Measurements from ENCODE around the gene JARID2. TPM values are rescaled to one million over a fixed set of nuclear protein-coding genes. Genes with fewer than 3 reads are reported as not detected.

JARID2 gene
- total RNA-seq, 1 donor from 2014 or later = 65.6 TPM

GRCh38 chr6:15335916-15336315, 90.0 kb downstream of the JARID2 start:
- TF ChIP-seq CTCF (IDR thresholded peaks at IDR 0.05; ENCODE audit: unreplicated experiment) = no peak
- Mint-ChIP-seq H3K27ac (peak overlapping the region; percentile 72), H3K4me1 (ENCODE audit: low read depth) (peaks cover 23% of the 10 kb centered on the region), H3K4me3 (ENCODE audit: low read depth) (no peak overlapping the region), H3K9me3 (ENCODE audit: low read depth) (no peaks in the 10 kb centered on the region), H3K27me3 (no peaks in the 10 kb centered on the region), H3K36me3 (ENCODE audit: insufficient read depth) (no peaks in the 10 kb centered on the region)
- DNase-seq (ENCODE audit: low spot score, unreplicated experiment) = no peak

- no peak for TF ChIP-seq CTCF (IDR thresholded peaks at IDR 0.05; ENCODE audit: unreplicated experiment)
- Mint-ChIP-seq H3K4me1 (ENCODE audit: low read depth) (peaks cover 24% of the 10 kb centered on the region), H3K4me3 (ENCODE audit: low read depth) (no peak overlapping the region), H3K27me3 (no peaks in the 10 kb centered on the region), H3K9me3 (ENCODE audit: low read depth) (no peaks in the 10 kb centered on the region), H3K27ac (peak overlapping the region; percentile 21), H3K36me3 (ENCODE audit: insufficient read depth) (no peaks in the 10 kb centered on the region)
- DNase-seq (ENCODE audit: low spot score, unreplicated experiment) = no peak
Observed at GRCh38 chr6:15336900-15337560, 91.2 kb downstream of the JARID2 start.

- Mint-ChIP-seq H3K4me3 (ENCODE audit: low read depth) (no peak overlapping the region), H3K4me1 (ENCODE audit: low read depth) (peaks cover 25% of the 10 kb centered on the region), H3K27me3 (no peaks in the 10 kb centered on the region), H3K36me3 (ENCODE audit: insufficient read depth) (no peaks in the 10 kb centered on the region), H3K27ac (no peak overlapping the region), H3K9me3 (ENCODE audit: low read depth) (no peaks in the 10 kb centered on the region)
- no peak for DNase-seq (ENCODE audit: low spot score, unreplicated experiment)
- no peak for TF ChIP-seq CTCF (IDR thresholded peaks at IDR 0.05; ENCODE audit: unreplicated experiment)
Observed at GRCh38 chr6:15337582-15337981, 91.7 kb downstream of the JARID2 start.

- DNase-seq (ENCODE audit: low spot score, unreplicated experiment) = no peak
- Mint-ChIP-seq H3K27me3 (no peaks in the 10 kb centered on the region), H3K9me3 (ENCODE audit: low read depth) (no peaks in the 10 kb centered on the region), H3K4me3 (ENCODE audit: low read depth) (no peak overlapping the region), H3K36me3 (ENCODE audit: insufficient read depth) (no peaks in the 10 kb centered on the region), H3K27ac (no peak overlapping the region), H3K4me1 (ENCODE audit: low read depth) (peaks cover 27% of the 10 kb centered on the region)
- TF ChIP-seq CTCF (IDR thresholded peaks at IDR 0.05; ENCODE audit: unreplicated experiment) = no peak
Observed at GRCh38 chr6:15338476-15338875, 92.6 kb downstream of the JARID2 start.

GRCh38 chr6:15339081-15339480, 93.2 kb downstream of the JARID2 start:
- H3K27me3 Mint-ChIP-seq = no peaks in the 10 kb centered on the region
- no peak for TF ChIP-seq CTCF (IDR thresholded peaks at IDR 0.05; ENCODE audit: unreplicated experiment)
- H3K9me3 Mint-ChIP-seq (ENCODE audit: low read depth) = no peaks in the 10 kb centered on the region
- no peaks in the 10 kb centered on the region for H3K36me3 Mint-ChIP-seq (ENCODE audit: insufficient read depth)
- H3K4me3 Mint-ChIP-seq (ENCODE audit: low read depth) = no peak overlapping the region
- no peak overlapping the region for H3K27ac Mint-ChIP-seq
- no peak for DNase-seq (ENCODE audit: low spot score, unreplicated experiment)
- H3K4me1 Mint-ChIP-seq (ENCODE audit: low read depth) = peaks cover 31% of the 10 kb centered on the region

All from progenitor cell of endocrine pancreas (in vitro differentiated cells).